Measurements from ENCODE around the gene STC2. TPM values are rescaled to one million over a fixed set of nuclear protein-coding genes. Genes with fewer than 3 reads are reported as not detected.
A peak's percentile ranks its signal among the peaks of the same experiment; 100 is the strongest.

STC2 gene
- total RNA-seq, 1 experiment from 2014 or later = 224 TPM

- peak in 1 of 2 experiments; percentile 68 for DNase-seq
- H3K4me1 ChIP-seq = peaks cover 50% of the 10 kb centered on the region
- Mint-ChIP-seq H3K4me1 (ENCODE audit: low read depth, unreplicated experiment) (peaks cover 32% of the 10 kb centered on the region), H3K9me3 (ENCODE audit: unreplicated experiment) (no peaks in the 10 kb centered on the region), H3K27ac (ENCODE audit: unreplicated experiment) (peak overlapping the region; percentile 34), H3K4me3 (ENCODE audit: unreplicated experiment) (no peak overlapping the region), H3K36me3 (ENCODE audit: insufficient read depth, unreplicated experiment) (peaks cover 5% of the 10 kb centered on the region), H3K27me3 (ENCODE audit: insufficient read depth, unreplicated experiment) (no peaks in the 10 kb centered on the region)
- no peaks in the 10 kb centered on the region for H3K36me3 ChIP-seq (ENCODE audit: control insufficient read depth, insufficient read depth, low read length)
- ChIA-PET CTCF (interaction anchor here (0.6 to 1.1 kb wide), 2 partner anchors 428 to 759 kb away, joined by 4 to 5 read pairs; no protein-coding TSS in a partner anchor), POLR2A (interaction anchor here (2.4 kb wide), 1 partner anchor 25 kb away, joined by 9 read pairs; the partner anchor contains the start of gene STC2)
- no peak overlapping the region for H3K4me3 ChIP-seq (ENCODE audit: low read depth, low read length)
- TF ChIP-seq CTCF (IDR thresholded peaks at IDR 0.05; ENCODE audit: insufficient read depth in 1 of 2, low read depth in 1 of 2, low read length in 1 of 2, severe bottlenecking in 1 of 2, unreplicated experiment in 1 of 2) = no peak
- peaks cover 3% of the 10 kb centered on the region; the same call in 1 of the 2 replicates for H3K9me3 ChIP-seq
- H3K27me3 ChIP-seq (replicated peaks; ENCODE audit: control insufficient read depth, insufficient read depth, low read length) = no peaks in the 10 kb centered on the region
- intact Hi-C loops (cut with micrococcal nuclease; ENCODE audit: unreplicated experiment) = no loop called here
- BruUV-seq (replicated peaks) = no TSS peak
Measured at GRCh38 chr5:173302546-173303155, 25.6 kb downstream of the STC2 start.

- intact Hi-C loops (cut with micrococcal nuclease; ENCODE audit: unreplicated experiment) = no loop called here
- BruUV-seq (replicated peaks) = no TSS peak
- H3K4me1 ChIP-seq = peaks cover 56% of the 10 kb centered on the region
- peaks cover 32% of the 10 kb centered on the region for H3K4me1 Mint-ChIP-seq (ENCODE audit: low read depth, unreplicated experiment)
- POLR2A ChIA-PET = interaction anchor here (0.6 to 2.4 kb wide), 2 partner anchors 26 to 27 kb away, joined by 3 to 9 read pairs; partner anchors contain the start of gene STC2
- peak overlapping the region; percentile 34 for H3K27ac Mint-ChIP-seq (ENCODE audit: unreplicated experiment)
- no peaks in the 10 kb centered on the region for H3K9me3 ChIP-seq
- H3K36me3 ChIP-seq (ENCODE audit: control insufficient read depth, insufficient read depth, low read length) = no peaks in the 10 kb centered on the region
- CTCF ChIA-PET = interaction anchor here (1.1 kb wide), 1 partner anchor 760 kb away, joined by 4 read pairs; no protein-coding TSS in a partner anchor
- TF ChIP-seq CTCF (IDR thresholded peaks at IDR 0.05; ENCODE audit: insufficient read depth in 1 of 2, low read depth in 1 of 2, low read length in 1 of 2, severe bottlenecking in 1 of 2, unreplicated experiment in 1 of 2) = no peak
- no peak for DNase-seq
- H3K36me3 Mint-ChIP-seq (ENCODE audit: insufficient read depth, unreplicated experiment) = peaks cover 5% of the 10 kb centered on the region
- no peaks in the 10 kb centered on the region for H3K27me3 Mint-ChIP-seq (ENCODE audit: insufficient read depth, unreplicated experiment)
- no peaks in the 10 kb centered on the region for H3K27me3 ChIP-seq (replicated peaks; ENCODE audit: control insufficient read depth, insufficient read depth, low read length)
- no peak overlapping the region for H3K4me3 ChIP-seq (ENCODE audit: low read depth, low read length)
- H3K9me3 Mint-ChIP-seq (ENCODE audit: unreplicated experiment) = no peaks in the 10 kb centered on the region
- no peak overlapping the region for H3K4me3 Mint-ChIP-seq (ENCODE audit: unreplicated experiment)
Measured at GRCh38 chr5:173301695-173302545, 26.3 kb downstream of the STC2 start.

- H3K27ac Mint-ChIP-seq (ENCODE audit: unreplicated experiment) = peak overlapping the region; percentile 79
- intact Hi-C loops (cut with micrococcal nuclease; ENCODE audit: unreplicated experiment) = no loop called here
- no peaks in the 10 kb centered on the region for H3K27me3 Mint-ChIP-seq (ENCODE audit: insufficient read depth, unreplicated experiment)
- no peak for DNase-seq
- Histone ChIP-seq H3K4me1 (peaks cover 65% of the 10 kb centered on the region), H3K9me3 (no peaks in the 10 kb centered on the region), H3K4me3 (ENCODE audit: low read depth, low read length) (no peak overlapping the region), H3K36me3 (ENCODE audit: control insufficient read depth, insufficient read depth, low read length) (no peaks in the 10 kb centered on the region), H3K27me3 (replicated peaks; ENCODE audit: control insufficient read depth, insufficient read depth, low read length) (no peaks in the 10 kb centered on the region)
- CTCF ChIA-PET = interaction anchor here (1.7 to 2.2 kb wide), 2 partner anchors 29 to 31 kb away, joined by 7 read pairs; partner anchors contain the start of gene STC2
- TF ChIP-seq CTCF (IDR thresholded peaks at IDR 0.05; ENCODE audit: insufficient read depth in 1 of 2, low read depth in 1 of 2, low read length in 1 of 2, severe bottlenecking in 1 of 2, unreplicated experiment in 1 of 2) = no peak
- POLR2A ChIA-PET = no interaction called here
- H3K36me3 Mint-ChIP-seq (ENCODE audit: insufficient read depth, unreplicated experiment) = peaks cover 5% of the 10 kb centered on the region
- BruUV-seq (replicated peaks) = no TSS peak
- no peak overlapping the region for H3K4me3 Mint-ChIP-seq (ENCODE audit: unreplicated experiment)
- H3K9me3 Mint-ChIP-seq (ENCODE audit: unreplicated experiment) = no peaks in the 10 kb centered on the region
- H3K4me1 Mint-ChIP-seq (ENCODE audit: low read depth, unreplicated experiment) = peaks cover 39% of the 10 kb centered on the region
Measured at GRCh38 chr5:173300389-173301047, 27.7 kb downstream of the STC2 start.

Data from Caco-2 (cell line).